Measurements from ENCODE around the gene RIC8B. TPM values are rescaled to one million over a fixed set of nuclear protein-coding genes. Genes with fewer than 3 reads are reported as not detected.

RIC8B gene
- polyA plus RNA-seq, 3 donors = 2.7 to 3.8 (median 2.7) TPM

DNA sequence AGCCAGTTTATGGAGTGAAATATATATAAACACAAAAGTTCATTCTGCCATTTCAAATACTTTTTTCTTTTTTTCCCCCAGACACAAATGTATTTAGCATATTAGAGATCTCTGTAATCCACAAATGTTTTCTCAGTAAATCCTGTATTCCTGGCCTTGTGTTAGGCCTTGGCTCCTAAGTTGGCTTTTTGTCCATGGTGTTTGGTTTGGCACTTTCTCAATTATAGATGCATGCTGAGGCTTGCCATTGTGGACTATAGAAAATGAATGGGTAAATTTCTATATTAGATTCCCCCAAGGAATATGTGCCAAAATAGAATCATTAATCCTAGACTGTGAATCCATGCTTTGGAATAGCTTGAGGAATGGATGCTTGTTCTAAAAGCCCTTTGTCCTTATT is 17.0 kb downstream of the RIC8B start:
- intact Hi-C loops (cut with micrococcal nuclease) = no loop called here

DNA sequence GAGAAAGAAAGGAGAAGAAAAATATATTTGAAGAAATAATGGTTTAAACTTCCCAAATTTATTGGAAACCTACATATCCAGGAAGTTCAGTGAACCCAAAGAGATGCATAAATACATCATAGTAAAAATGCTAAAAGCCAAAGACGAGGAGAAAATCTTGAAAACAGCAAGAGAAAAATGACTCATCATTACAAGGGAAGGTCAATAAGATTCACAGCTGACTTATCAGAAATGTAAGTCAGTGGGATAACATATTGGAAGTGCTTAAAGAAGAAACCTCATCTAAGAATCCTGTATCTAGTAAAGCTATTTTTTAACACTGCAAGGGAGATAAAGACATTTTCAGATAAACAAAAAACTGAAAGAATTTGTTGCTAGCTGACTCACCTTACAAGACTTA is 19.9 kb downstream of the RIC8B start:
- peaks cover 21 to 27% of the 10 kb centered on the region in 2 donors for H3K36me3 Mint-ChIP-seq
- H3K27me3 Mint-ChIP-seq (ENCODE audit: low read depth in 3 of 3) = no peaks in the 10 kb centered on the region
- intact Hi-C loops (cut with micrococcal nuclease) = no loop called here

More for the DNA sequence above, 17.0 kb downstream of the RIC8B start:
- TF ChIP-seq, protein P1, sequence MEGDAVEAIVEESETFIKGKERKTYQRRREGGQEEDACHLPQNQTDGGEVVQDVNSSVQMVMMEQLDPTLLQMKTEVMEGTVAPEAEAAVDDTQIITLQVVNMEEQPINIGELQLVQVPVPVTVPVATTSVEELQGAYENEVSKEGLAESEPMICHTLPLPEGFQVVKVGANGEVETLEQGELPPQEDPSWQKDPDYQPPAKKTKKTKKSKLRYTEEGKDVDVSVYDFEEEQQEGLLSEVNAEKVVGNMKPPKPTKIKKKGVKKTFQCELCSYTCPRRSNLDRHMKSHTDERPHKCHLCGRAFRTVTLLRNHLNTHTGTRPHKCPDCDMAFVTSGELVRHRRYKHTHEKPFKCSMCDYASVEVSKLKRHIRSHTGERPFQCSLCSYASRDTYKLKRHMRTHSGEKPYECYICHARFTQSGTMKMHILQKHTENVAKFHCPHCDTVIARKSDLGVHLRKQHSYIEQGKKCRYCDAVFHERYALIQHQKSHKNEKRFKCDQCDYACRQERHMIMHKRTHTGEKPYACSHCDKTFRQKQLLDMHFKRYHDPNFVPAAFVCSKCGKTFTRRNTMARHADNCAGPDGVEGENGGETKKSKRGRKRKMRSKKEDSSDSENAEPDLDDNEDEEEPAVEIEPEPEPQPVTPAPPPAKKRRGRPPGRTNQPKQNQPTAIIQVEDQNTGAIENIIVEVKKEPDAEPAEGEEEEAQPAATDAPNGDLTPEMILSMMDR (IDR thresholded peaks at IDR 0.05) = no peak
- Histone ChIP-seq H3K9ac (ENCODE audit: insufficient read depth, low read length, poor library complexity, severe bottlenecking) (no peak overlapping the region), H3K4me1 (ENCODE audit: control insufficient read depth in 1 of 2, insufficient read depth in 2 of 2, low read length in 2 of 2) (no peaks in the 10 kb centered on the region), H4K20me1 (ENCODE audit: insufficient read depth, low read length) (no peaks in the 10 kb centered on the region), H3K27ac (ENCODE audit: low read depth in 1 of 2, low read length in 2 of 2) (no peak overlapping the region), H3K4me3 (replicated peaks in 1 of 3; ENCODE audit: low read depth in 2 of 3, low read length in 3 of 3) (no peak overlapping the region), H2AFZ (ENCODE audit: insufficient read depth, low read depth, low read length, poor library complexity, severe bottlenecking) (no peak overlapping the region), H3K27me3 (ENCODE audit: control insufficient read depth in 2 of 2, insufficient read depth in 2 of 2, low read length in 2 of 2) (no peaks in the 10 kb centered on the region), H3K4me2 (replicated peaks; ENCODE audit: extremely low read depth, low read length, poor library complexity, severe bottlenecking) (no peak overlapping the region), H3K9me3 (replicated peaks in 1 of 2; ENCODE audit: control insufficient read depth in 1 of 2, insufficient read depth in 1 of 2, low read length in 2 of 2) (no peaks in the 10 kb centered on the region), H3K36me3 (replicated peaks in 1 of 2; ENCODE audit: control insufficient read depth in 1 of 2, insufficient read depth in 2 of 2, low read length in 2 of 2) (peaks cover 0 to 18% of the 10 kb centered on the region in 2 donors), H3K79me2 (ENCODE audit: insufficient read depth, low read length) (no peaks in the 10 kb centered on the region)
- no peak overlapping the region for H3K4me3 Mint-ChIP-seq
- no peak overlapping the region for H3K27ac Mint-ChIP-seq
- H3K36me3 Mint-ChIP-seq = peaks cover 37 to 42% of the 10 kb centered on the region in 2 donors
- no peaks in the 10 kb centered on the region for H3K4me1 Mint-ChIP-seq
- H3K27me3 Mint-ChIP-seq (ENCODE audit: low read depth in 3 of 3) = no peaks in the 10 kb centered on the region
- peaks cover 0 to 8% (median 4%) of the 10 kb centered on the region in 7 donors for H3K9me3 Mint-ChIP-seq
- no peak for DNase-seq

More for the DNA sequence above, 19.9 kb downstream of the RIC8B start:
- TF ChIP-seq, protein P1 (IDR thresholded peaks at IDR 0.05) = no peak
- H3K9ac ChIP-seq (ENCODE audit: insufficient read depth, low read length, poor library complexity, severe bottlenecking) = no peak overlapping the region
- no peaks in the 10 kb centered on the region for H3K79me2 ChIP-seq (ENCODE audit: insufficient read depth, low read length)
- no peak overlapping the region for H3K4me3 ChIP-seq (replicated peaks in 1 of 3; ENCODE audit: low read depth in 2 of 3, low read length in 3 of 3)
- no peaks in the 10 kb centered on the region for H3K27me3 ChIP-seq (ENCODE audit: control insufficient read depth in 2 of 2, insufficient read depth in 2 of 2, low read length in 2 of 2)
- no peak overlapping the region for H3K27ac ChIP-seq (ENCODE audit: low read depth in 1 of 2, low read length in 2 of 2)
- H3K36me3 ChIP-seq (replicated peaks in 1 of 2; ENCODE audit: control insufficient read depth in 1 of 2, insufficient read depth in 2 of 2, low read length in 2 of 2) = peaks cover 0 to 18% of the 10 kb centered on the region in 2 donors
- no peak overlapping the region for H3K4me2 ChIP-seq (replicated peaks; ENCODE audit: extremely low read depth, low read length, poor library complexity, severe bottlenecking)
- DNase-seq = no peak
- H3K9me3 Mint-ChIP-seq = peaks cover 0 to 4% (median 3%) of the 10 kb centered on the region in 7 donors
- H3K4me3 Mint-ChIP-seq = no peak overlapping the region
- no peaks in the 10 kb centered on the region for H4K20me1 ChIP-seq (ENCODE audit: insufficient read depth, low read length)
- no CpG with 5 or more reads among the region's 1 CpG for WGBS (ENCODE audit: insufficient coverage)
- no peaks in the 10 kb centered on the region for H3K4me1 Mint-ChIP-seq
- H3K4me1 ChIP-seq (ENCODE audit: control insufficient read depth in 1 of 2, insufficient read depth in 2 of 2, low read length in 2 of 2) = no peaks in the 10 kb centered on the region
- H2AFZ ChIP-seq (ENCODE audit: insufficient read depth, low read depth, low read length, poor library complexity, severe bottlenecking) = no peak overlapping the region
- H3K27ac Mint-ChIP-seq = no peak overlapping the region
- H3K9me3 ChIP-seq (replicated peaks in 1 of 2; ENCODE audit: control insufficient read depth in 1 of 2, insufficient read depth in 1 of 2, low read length in 2 of 2) = no peaks in the 10 kb centered on the region

Measured in CD14-positive monocyte (primary cell).